Neural cell (in vitro differentiated cells): ENCODE results near the gene METAP1D. TPM values are rescaled to one million over a fixed set of nuclear protein-coding genes. Genes with fewer than 3 reads are reported as not detected.

Source experiments
- H2AFZ ChIP-seq: fragments of 200-600, 300-800 bp; sonication (generic), shearing (Covaris generic); 2 replicates; pipeline ENCODE4 v1.6.0; 2014; ENCODE audit warnings: low read depth, mild to moderate bottlenecking, antibody characterized with exemption, low read length, moderate library complexity
- H3F3A ChIP-seq: fragments of 200-600 bp; shearing (Covaris generic); 2 replicates; pipeline ENCODE4 v1.6.1; 2016; ENCODE audit warnings: mild to moderate bottlenecking, moderate library complexity, mixed read lengths, antibody characterized with exemption, low read length; ENCODE audit not compliant: insufficient read depth, poor library complexity, severe bottlenecking
- H3K27ac ChIP-seq: fragments of 200-600, 300-800 bp; sonication (generic), shearing (Covaris generic); 2 replicates; pipeline ENCODE4 v1.5.1; 2014; ENCODE audit warnings: mild to moderate bottlenecking, low read length, moderate library complexity
- H3K27me3 ChIP-seq: fragments of 300-800, 200-600 bp; sonication (generic), shearing (Covaris generic); 2 replicates; pipeline ENCODE4 v1.6.0; 2014; ENCODE audit warnings: mild to moderate bottlenecking, low read depth, low read length, moderate library complexity; ENCODE audit not compliant: insufficient read depth
- H3K36me3 ChIP-seq: fragments of 300-800, 200-600 bp; sonication (generic), shearing (Covaris generic); 2 replicates; pipeline ENCODE4 v1.5.1; 2014; ENCODE audit warnings: mild to moderate bottlenecking, antibody characterized with exemption, low read length, moderate library complexity; ENCODE audit not compliant: insufficient read depth
- H3K4me2 ChIP-seq: fragments of 300-800, 200-600 bp; sonication (generic), shearing (Covaris generic); 2 replicates; pipeline ENCODE4 v1.6.0; 2014; ENCODE audit warnings: mild to moderate bottlenecking, low read length
- H3K4me3 ChIP-seq: fragments of 300-800, 200-600 bp; sonication (generic), shearing (Covaris generic); 2 replicates; pipeline ENCODE4 v1.5.1; 2014; ENCODE audit warnings: mild to moderate bottlenecking, low read length, moderate library complexity
- H3K79me2 ChIP-seq: fragments of 200-600 bp; shearing (Covaris generic); replicated peaks from 2 replicates; pipeline ENCODE4 v1.6.0; 2014; ENCODE audit warnings: mild to moderate bottlenecking, low read length, moderate library complexity; ENCODE audit not compliant: insufficient read depth
- H3K9ac ChIP-seq: fragments of 300-800, 200-600 bp; sonication (generic), shearing (Covaris generic); 2 replicates; pipeline ENCODE4 v1.6.1; 2016; ENCODE audit warnings: mild to moderate bottlenecking, low read length, mixed read lengths
- H3K9me2 ChIP-seq: fragments of 200-600 bp; shearing (Covaris generic); 2 replicates; pipeline ENCODE4 v1.6.1; 2016; ENCODE audit warnings: mild to moderate bottlenecking, low read length, mixed read lengths; ENCODE audit not compliant: insufficient read depth
- H3K9me3 ChIP-seq: fragments of 200-600, 300-800 bp; sonication (generic), shearing (Covaris generic); 2 replicates; pipeline ENCODE4 v1.6.1; 2016; ENCODE audit warnings: mild to moderate bottlenecking, mixed run types, low read length, moderate library complexity, mixed read lengths
- H4K20me1 ChIP-seq: fragments of 200-600 bp; shearing (Covaris generic); 2 replicates; pipeline ENCODE4 v1.6.1; 2016; ENCODE audit warnings: mild to moderate bottlenecking, mixed run types; ENCODE audit not compliant: insufficient read depth
- EP300 ChIP-seq: fragments of 450-650 bp; conservative IDR thresholded peaks from 2 replicates; pipeline ENCODE4 v1.6.1; 2014; ENCODE audit warnings: antibody characterized with exemption, mild to moderate bottlenecking, moderate library complexity; ENCODE audit not compliant: poor library complexity, severe bottlenecking
- EZH2 ChIP-seq: fragments of 200-600, 300-800 bp; shearing (Covaris generic), sonication (generic); IDR thresholded peaks from 2 replicates; pipeline ENCODE4 v1.6.1; 2014; ENCODE audit warnings: antibody characterized with exemption, low read length, borderline replicate concordance, mild to moderate bottlenecking; ENCODE audit not compliant: insufficient read depth, poor library complexity, severe bottlenecking
- MXI1 ChIP-seq: fragments of 450-650 bp; conservative IDR thresholded peaks from 2 replicates; pipeline ENCODE4 v1.6.1; 2014; ENCODE audit warnings: antibody characterized with exemption, mild to moderate bottlenecking; ENCODE audit not compliant: poor library complexity, severe bottlenecking
- POLR2AphosphoS5 ChIP-seq: IDR thresholded peaks from 2 replicates; pipeline ENCODE4 v1.6.1; 2012
- RAD21 ChIP-seq: fragments of 450-650 bp; conservative IDR thresholded peaks from 2 replicates; pipeline ENCODE4 v1.6.1; 2014; ENCODE audit warnings: antibody characterized with exemption, mild to moderate bottlenecking, moderate library complexity
- REST ChIP-seq: IDR thresholded peaks from 2 replicates; pipeline ENCODE4 v1.6.1; 2012; ENCODE audit warnings: borderline replicate concordance
- SMC3 ChIP-seq: fragments of 450-650 bp; conservative IDR thresholded peaks from 2 replicates; pipeline ENCODE4 v1.6.1; 2014; ENCODE audit warnings: antibody characterized with exemption, mild to moderate bottlenecking, moderate library complexity; ENCODE audit not compliant: poor library complexity
- TAF1 ChIP-seq: IDR thresholded peaks from 2 replicates; pipeline ENCODE4 v1.6.1; 2012; ENCODE audit warnings: low read depth
- polyA plus RNA-seq: library from polyadenylated mRNA; depleted of rRNA; stranded (reverse); fragments of >200 nt; gene quantifications from 2 replicates; pipeline ENCODE4 v1.2.3, GENCODE V29; 2014
- TF ChIP-seq, protein P1 (sequence below): fragments of 450-650 bp; IDR thresholded peaks from 2 replicates; pipeline ENCODE4 v1.5.1; 2014; ENCODE audit warnings: antibody characterized with exemption, mild to moderate bottlenecking, moderate library complexity; ENCODE audit not compliant: poor library complexity, severe bottlenecking

METAP1D gene
- polyA plus RNA-seq, 1 donor from 2014 or later: 5.4 TPM

DNA sequence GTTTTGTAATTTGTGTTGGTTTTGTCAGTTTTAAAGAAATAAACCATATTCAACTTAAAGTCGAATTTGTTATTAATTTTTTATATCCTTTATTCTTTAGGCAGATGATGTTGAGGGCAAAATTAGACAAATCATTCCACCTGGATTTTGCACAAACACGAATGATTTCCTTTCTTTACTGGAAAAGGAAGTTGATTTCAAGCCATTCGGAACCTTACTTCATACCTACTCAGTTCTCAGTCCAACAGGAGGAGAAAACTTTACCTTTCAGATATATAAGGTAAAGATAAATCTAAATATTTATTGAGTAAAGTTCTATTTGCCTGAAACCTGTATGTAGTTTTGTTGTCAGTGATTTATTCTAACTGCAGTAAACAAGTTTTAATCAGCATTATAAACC lies 34.5 kb upstream of the METAP1D start:
- H3K9me3 ChIP-seq: no peaks in the 10 kb centered on the region
- no peak overlapping the region for H3K4me3 ChIP-seq
- TF ChIP-seq TAF1: no peak
- TF ChIP-seq SMC3: no peak
- no peak for TF ChIP-seq MXI1
- TF ChIP-seq RAD21: no peak
- no peak for TF ChIP-seq EZH2
- no peak for TF ChIP-seq EP300
- no peak for TF ChIP-seq POLR2AphosphoS5
- TF ChIP-seq, protein P1, sequence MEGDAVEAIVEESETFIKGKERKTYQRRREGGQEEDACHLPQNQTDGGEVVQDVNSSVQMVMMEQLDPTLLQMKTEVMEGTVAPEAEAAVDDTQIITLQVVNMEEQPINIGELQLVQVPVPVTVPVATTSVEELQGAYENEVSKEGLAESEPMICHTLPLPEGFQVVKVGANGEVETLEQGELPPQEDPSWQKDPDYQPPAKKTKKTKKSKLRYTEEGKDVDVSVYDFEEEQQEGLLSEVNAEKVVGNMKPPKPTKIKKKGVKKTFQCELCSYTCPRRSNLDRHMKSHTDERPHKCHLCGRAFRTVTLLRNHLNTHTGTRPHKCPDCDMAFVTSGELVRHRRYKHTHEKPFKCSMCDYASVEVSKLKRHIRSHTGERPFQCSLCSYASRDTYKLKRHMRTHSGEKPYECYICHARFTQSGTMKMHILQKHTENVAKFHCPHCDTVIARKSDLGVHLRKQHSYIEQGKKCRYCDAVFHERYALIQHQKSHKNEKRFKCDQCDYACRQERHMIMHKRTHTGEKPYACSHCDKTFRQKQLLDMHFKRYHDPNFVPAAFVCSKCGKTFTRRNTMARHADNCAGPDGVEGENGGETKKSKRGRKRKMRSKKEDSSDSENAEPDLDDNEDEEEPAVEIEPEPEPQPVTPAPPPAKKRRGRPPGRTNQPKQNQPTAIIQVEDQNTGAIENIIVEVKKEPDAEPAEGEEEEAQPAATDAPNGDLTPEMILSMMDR: no peak
- TF ChIP-seq REST: no peak
- no peaks in the 10 kb centered on the region for H3K79me2 ChIP-seq
- H3K9ac ChIP-seq: no peak overlapping the region
- no peaks in the 10 kb centered on the region for H4K20me1 ChIP-seq
- no peak overlapping the region for H2AFZ ChIP-seq
- no peak overlapping the region for H3K4me2 ChIP-seq
- no peaks in the 10 kb centered on the region for H3F3A ChIP-seq
- peaks cover 5% of the 10 kb centered on the region for H3K36me3 ChIP-seq
- no peak overlapping the region for H3K27ac ChIP-seq
- no peaks in the 10 kb centered on the region for H3K27me3 ChIP-seq
- H3K9me2 ChIP-seq: no peaks in the 10 kb centered on the region

GRCh38 chr2:171965661-171966060 lies 34.1 kb upstream of the METAP1D start:
- TF ChIP-seq POLR2AphosphoS5 (no peak), REST (no peak)
- Histone ChIP-seq H3K9me3 (no peaks in the 10 kb centered on the region), H3K27me3 (no peaks in the 10 kb centered on the region), H3K79me2 (no peaks in the 10 kb centered on the region), H3K4me2 (no peak overlapping the region), H3K4me3 (no peak overlapping the region), H2AFZ (no peak overlapping the region), H3F3A (no peaks in the 10 kb centered on the region), H3K9me2 (no peaks in the 10 kb centered on the region), H4K20me1 (no peaks in the 10 kb centered on the region), H3K27ac (no peak overlapping the region), H3K36me3 (peaks cover 5% of the 10 kb centered on the region), H3K9ac (no peak overlapping the region)
